NCI-H748 (cell line): ENCODE data around the gene GRAMD2B.

Source experiments
- DNase-seq: peaks from one replicate; lab custom pipeline; 2025; ENCODE audit not compliant: unreplicated experiment; lab: John Stamatoyannopoulos, UW

GRAMD2B gene

DNA sequence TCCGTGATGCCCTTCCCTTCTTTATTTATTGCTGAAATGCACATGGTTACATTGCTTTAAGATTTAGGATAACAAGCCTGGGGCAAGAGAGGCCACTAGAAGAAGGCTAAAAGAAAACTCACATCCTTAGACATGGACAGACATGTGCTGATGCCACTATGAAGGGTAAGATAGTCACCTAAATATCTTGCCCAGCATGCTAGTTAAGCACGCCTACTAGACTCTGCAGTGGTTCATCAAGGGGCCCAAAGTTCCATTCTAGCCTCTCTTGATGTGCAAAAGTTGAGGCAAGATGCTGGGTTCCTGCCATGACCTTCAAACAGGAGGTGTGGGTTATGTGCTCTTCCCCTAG is 49.3 kb downstream of the GRAMD2B start:
- DNase-seq, result no peak

DNA sequence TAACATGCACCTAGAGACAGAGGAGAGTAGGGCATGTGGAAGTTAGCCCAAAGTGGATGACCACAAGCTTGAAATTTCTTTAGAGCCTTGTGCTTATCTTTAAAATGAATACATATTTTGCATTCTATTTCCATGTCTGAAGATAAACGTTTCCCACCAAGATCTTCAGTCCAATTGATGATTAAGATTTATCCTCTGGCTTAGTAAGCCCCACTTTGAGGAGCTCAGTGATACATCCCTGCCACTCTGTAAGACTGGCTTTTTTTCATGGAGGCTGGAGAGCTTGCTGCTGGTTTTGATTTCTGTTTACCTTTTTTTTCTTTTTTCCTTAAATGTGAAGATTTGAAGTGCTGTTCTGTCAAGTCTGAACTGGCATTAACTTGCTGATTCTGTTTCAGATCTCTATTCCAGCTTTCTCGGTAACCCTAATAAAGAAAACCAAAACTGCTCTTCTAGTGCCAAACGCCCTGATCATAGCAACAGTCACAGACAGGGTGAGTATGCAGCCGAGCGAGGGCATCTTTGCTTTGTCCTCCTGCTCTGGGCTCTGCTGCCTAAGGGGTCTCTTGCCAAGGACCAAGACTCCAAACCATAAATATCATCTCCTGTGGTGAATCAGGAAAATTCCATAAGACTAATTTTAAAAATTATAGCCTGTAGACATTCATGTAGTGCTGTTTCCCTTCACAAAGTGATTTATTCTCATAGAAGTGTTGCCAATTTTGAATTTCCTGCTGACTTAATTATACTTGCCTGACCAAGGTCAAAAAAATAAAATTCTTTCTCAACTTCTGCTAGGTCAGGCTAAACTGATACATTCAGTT is 54.3 kb downstream of the GRAMD2B start:
- DNase-seq, result no peak

DNA sequence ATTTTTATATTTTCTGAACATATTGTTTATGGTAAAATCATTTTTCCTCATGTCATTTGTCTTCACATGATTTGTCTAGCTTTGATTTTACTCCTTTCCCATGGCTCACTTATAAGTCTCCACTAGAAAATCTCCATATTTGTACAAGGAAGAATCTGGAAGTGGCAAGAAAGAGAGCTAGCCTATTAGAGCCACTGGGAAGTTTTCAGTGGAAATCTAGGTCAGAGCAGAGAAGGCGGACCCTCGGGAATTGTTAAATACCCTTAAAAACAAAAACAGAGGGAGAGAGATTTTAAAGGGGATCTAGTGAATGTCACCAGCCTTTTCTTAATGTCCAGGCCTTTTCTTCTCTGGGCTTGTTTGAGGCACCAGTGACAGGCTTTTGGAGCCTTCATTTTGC is 56.6 kb downstream of the GRAMD2B start:
- DNase-seq, result no peak

DNA sequence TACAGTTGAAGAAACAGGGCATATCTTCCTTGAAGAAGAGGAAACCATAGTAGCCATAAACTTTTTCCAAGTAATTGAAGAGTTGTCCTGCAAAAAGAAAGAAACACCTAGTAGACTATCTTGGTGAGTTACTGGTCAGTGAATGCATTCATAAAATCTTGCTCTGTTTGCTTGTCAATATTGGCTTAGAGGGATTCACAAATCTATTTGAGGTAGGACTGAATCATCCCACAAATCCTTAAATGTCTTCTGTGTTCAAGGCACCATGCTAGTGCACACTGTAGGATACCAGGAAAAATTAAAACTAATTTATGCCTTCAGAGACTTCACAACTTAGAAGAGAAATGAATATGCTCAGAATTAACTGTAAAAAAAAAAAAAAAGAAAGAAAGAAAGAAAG is 57.6 kb downstream of the GRAMD2B start:
- no peak for DNase-seq

DNA sequence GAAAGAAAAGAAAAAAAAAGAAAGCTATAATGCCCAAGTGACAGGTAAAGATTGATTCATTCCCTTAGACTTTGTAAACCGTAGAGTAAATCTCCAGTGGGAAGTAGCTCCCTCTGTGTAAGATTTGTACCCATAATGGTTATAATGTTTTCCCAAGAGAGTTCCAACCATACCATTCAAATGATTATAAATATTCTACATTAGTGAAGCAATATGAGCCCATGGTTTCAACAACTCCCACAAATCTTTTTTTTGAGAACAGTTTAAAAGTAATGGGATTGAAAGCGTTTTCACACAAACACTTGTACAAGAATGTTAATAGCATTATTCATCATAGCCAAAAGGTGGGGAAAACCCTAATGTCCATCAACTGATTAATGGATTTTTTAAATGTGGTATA is 58.0 kb downstream of the GRAMD2B start:
- no peak for DNase-seq

DNA sequence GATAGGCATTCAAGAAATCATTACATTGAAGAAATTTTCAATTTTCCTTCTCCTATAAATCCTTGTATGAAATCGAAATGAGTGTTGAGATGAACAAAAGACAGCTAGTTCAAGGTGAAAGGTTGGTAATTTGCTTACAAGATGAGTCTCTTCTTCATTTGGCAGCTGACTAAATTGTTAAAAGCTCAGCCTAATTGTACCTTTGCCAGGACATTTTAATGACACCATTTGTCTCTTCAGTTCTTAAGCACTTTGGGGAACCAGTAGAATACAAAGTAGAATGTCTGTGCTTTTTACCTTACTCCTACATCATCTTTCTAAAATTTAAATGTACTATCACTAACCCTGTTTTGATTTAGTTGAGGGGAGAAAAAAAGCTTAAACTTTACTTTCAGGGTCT is 59.4 kb downstream of the GRAMD2B start:
- DNase-seq, result peak; percentile 50

DNA sequence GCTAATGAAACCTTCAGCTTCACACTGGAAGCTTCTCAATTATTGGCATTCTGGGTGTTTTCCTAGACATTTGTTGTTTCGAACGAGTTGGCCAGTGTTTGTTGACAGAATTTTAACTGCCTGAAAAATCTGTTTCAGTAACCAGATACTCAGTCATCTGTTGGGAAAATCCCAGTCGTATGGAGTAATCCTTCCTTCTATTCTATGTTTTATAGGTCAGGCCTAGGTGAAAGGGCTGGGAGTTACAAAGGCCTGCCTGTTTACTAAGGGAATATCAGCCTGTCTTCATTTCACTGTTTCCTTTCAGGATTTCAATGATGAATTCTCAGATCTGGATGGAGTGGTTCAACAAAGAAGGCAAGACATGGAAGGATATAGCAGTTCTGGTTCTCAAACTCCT is 59.9 kb downstream of the GRAMD2B start:
- peak; percentile 56 for DNase-seq

DNA sequence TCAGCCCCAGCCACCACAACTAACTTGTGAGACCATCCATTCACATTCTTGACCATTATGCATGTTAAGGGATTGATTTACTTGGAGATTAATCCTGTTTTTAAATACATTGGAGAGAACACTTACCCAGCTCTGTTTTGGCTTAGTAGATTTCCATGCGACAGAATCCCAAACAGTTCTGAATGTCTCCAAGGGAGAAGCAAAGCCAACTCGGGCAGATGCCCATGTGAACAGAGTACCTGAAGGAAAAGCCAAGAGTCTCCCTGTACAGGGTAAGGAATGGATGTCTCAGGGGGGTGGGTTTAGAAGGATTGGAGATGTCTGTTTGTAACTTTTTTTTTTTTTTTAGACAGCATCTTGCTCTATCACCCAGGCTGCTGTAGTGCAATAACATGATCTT is 61.0 kb downstream of the GRAMD2B start:
- no peak for DNase-seq

DNA sequence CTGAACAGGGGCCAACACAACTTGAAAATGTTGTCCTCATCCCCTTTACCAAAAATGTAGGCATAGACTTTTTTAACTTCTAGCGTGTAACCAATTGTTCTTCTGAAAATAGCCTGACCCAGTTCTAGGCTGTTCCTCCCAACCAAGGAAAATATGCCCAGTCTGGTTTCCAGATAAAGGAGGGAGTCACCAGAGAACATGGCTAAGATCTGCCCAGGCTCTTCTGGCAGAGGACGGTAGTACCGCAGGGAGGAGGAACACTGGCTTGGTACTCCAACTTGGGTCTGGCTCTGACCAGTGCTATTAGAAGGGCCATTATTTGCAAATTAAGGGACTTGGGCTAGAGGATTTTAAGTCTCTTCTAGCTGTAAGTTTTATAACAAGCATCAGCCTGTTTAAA is 63.1 kb downstream of the GRAMD2B start:
- DNase-seq, result no peak

DNA sequence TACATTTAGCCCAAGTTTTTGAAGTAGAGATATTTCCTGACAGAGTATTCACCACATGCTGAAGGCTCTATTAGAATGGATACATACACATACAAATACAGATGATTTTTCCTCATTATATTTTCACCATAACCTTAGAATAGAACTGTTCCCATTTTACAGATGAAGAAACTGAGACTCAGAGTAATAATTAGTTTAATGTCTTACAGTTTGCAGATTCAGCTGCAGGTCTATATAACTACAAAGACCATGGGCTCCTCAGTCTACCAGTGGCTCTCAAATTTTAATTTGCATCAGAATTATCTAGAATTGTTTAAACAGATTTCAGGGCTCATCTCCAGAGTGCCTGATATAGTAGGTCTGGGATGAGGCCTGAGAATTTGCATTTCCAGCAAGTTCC is 64.4 kb downstream of the GRAMD2B start:
- no peak for DNase-seq

DNA sequence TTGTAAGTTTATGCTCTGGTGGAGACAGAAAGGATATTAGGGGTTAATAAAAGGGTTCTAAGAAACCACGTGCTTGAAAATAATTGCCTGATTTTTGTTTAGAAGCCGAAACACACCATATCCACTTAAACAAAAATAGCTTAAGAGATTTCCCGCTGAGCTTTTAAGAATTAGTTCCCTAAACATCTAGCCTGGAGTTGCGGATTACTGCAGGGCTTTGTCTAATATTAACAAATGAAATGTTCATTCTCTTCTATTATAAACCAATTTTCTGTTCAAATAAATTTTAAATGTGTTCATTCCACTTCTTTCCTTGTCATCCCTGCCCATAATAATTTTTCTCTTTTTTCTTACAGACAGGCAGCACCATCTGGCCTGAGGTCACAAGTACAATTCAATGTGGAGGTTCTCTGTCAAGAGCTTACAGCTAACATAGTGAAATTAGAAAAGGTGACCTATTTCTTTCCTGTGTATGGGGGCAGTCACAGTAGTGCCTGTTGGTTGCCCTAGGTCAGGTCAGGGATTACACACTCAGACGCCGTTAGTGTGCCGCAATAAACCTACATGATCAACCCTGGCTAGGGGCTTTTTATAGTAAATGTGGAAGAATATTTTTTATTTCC is 65.3 kb downstream of the GRAMD2B start:
- no peak for DNase-seq

DNA sequence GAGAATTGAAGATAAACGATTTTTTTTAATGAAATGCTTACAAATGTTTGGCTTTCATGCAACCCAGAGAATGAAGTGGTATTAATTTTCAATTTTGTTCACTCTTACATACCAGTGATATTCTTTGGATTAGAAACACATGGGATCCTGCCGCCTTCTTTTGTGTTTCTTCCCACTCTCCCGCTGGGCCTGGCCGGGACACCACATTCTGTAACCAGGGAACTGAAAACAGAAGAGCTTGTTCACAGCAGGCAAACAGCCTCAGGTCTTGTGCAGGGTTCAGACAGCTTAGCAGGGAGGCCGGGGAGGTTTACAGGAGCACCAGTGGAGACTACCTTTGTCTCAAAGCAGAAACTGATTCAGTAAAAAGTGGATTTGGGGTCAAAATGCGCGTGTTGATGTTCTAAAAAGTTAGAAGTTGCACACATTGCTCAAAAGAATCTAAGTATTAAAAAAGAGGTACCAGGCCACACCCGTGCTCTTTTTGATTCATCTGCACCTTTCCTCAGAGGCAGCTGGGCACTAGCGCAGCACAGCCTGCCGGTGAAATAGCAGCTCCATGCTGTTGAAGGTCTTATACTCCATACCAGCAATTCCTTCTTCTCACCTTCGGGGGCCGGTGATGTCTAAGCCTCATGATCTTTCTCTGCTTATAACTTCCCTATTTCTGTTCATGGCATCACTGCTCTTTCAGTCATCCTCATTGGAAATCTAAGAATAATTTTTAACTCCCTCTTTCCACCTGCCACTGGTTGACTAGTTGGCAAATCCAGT is 67.1 kb downstream of the GRAMD2B start:
- no peak for DNase-seq

DNA sequence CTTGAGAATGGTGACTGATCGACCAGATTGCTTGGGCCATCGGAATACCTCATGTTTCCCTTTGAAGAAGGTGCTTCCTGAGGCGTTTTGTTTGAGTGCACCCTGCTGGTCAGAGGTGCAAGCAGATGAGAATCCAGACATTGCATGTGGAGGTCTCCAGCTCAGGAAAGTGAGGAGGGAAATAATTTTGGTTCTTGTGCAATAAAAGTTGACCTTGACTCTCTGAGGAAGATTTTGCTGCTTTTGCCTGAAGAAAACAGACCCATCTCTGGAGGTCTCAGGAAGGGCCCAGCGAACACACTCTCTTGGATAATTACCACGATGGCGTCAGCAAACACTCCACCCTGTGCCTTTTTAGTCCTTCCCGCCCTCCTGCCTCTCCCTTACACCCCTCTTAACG is 69.7 kb downstream of the GRAMD2B start:
- DNase-seq, result peak; percentile 47

DNA sequence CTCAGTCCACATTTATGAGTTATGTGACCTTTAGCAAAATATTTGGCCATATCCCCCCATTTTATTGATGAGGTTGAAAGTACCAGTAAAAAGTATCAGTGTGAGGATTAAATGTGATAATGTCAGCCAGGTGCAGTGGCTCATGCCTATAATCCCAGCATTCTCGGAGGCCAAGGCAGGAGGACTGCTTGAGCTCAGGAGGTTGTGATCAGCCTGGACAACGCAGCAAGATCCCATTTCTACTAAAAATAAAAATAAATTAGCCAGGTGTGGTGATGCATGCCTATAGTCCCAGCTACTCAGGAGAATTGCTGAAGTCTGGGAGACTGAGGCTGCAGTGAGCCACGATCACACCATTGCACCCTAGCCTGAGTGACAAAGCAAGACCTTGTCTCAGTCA is 71.2 kb downstream of the GRAMD2B start:
- no peak for DNase-seq

DNA sequence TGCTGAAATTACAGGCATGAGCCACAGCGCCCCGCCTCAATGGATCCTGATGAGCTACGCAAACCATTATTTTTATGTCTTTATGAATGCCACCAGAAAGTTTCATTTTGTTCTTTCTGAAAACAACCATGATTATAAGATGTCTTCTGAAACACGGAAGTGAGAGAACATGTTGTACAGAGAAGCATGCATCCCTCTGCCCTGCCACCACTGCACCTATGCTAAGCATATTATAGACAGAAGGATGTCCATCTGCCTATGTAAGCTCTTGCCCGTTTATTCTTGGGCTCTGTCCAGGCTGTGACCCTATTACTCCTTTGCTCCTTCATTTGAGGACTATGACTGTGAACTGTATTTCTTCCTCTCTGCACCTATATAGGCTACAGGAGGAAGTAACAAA is 74.3 kb downstream of the GRAMD2B start:
- no peak for DNase-seq

DNA sequence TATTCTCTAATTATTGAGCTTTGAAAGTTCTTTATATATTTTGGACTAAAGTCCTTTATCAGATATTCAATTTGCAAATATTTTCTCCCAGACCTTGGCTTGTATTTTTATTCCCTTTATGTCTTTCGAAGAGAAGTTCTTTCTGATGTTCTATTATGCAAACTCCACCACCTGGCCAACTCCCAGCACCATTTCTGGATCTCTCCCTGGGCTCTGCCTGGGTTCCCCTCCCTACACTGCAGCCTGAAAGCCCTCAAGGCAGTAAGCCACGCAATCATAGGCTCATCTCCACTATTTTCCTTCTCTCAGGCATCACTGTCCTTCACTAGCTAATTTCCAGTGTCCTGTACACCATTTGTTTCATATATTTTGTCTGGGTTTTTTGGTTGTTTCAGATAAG is 76.1 kb downstream of the GRAMD2B start:
- no peak for DNase-seq

DNA sequence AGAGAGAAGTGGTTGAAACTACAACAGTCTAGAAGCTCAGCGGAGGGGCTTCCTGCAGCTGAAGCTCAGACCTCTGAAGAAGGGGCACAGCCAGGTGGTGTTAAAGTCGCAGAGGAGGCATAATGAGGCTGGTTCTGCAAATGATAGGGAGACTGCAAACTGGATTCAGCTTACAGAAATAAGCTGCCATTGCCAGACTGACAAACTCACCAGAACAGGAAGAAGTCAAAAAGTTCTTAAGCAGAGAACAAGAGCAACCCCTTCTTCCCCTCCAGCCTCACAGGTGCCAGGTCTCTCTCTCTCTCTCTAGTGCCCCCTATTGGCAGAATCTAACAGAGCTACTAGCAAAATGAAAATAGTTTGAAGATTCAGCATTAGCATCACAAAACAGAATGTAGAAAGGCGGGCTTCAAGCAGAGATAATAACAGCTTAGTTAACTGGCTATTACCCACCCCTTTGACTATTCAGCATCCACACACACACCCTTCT is 76.7 kb downstream of the GRAMD2B start:
- peak; percentile 93 for DNase-seq

DNA sequence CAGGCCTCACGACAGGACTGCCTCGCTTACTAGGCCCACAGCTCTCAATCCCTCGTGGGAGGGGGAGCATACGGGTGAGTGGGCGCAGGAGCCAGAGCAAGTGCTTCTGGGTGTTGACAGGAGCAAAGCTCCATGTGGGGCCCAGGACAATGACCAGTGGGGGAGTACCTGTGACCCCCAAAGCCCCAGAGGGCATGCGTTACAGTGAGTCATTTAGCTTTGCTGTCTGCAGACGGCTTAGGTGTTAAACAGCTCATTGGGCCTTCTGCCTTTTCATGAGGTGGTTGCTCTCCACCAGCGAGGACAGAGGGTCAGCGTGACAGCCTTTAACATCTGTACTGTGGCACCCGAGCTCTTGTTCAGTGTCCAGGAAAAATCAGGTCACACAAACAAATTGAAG is 78.2 kb downstream of the GRAMD2B start:
- no peak for DNase-seq

DNA sequence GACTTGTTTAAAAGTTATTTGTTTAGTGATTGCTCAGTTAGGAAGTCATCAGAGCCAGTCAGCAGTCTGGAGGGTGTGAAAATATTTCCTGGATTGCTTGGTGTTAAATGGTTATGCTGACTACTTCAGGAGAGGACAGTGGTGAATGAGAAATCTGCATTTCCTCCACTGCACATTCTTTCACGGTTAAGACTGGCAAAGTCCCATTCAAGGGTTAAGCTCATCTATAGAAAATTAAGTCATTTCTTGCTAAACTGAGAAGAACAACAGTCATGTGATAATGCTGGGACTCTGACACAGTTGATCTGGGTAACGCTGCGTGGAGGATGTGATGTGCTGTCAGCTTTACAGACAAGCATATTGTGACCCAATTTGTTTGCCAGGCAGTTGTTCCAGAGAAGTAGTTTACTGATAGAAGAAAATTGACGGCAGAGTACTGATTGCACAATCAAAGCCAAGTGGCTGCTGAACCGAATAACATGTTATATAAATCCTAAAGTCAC is 80.4 kb downstream of the GRAMD2B start:
- DNase-seq, result no peak

DNA sequence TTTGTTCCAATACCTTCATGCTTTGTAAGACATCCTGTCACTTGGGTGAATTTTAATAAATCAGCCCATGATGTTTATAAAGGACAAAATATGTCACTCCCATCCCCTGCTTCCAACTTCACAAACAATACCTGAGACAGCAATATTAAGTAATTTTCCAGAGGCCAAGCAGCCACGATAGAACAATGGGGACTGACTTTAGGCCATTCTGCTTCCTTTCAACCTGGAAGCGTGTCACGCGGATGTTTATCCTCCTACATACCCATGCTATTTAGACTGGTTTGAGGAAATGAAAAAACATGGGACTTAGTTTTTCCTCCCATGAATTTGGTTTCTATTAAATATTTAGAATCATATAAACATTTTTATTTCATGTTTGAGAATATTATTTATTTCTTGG is 82.9 kb downstream of the GRAMD2B start:
- peak; percentile 20 for DNase-seq

DNA sequence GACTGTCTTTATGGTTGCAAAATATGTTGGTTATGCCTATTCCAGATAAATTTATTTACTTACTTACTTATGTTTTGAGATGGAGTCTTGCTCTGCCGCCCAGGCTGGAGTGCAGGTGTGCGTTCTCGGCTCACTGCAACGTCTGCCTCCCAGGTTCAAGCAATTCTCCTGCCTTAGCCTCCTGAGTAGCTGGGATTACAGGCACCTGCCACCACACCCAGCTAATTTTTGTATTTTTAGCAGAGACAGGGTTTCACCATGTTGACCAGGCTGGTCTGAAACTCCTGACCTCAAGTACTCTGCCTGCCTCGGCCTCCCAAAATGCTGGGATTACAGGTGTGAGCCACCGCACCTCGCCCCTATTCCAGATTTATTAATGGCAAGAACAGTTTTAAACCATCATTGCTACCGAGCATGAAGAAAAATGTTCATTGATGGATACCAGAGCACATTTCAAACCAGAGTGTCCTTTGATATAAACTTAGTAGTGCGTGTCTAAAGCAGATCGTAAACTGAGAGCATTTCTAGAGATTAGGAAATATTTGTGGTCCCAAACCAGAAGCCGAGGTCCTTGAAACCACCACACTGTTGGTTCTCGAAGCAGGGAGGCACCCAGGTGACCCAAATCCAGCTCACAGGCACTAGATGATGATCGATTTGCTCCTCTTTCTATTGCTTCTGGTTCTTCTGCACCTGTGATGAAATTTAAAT is 85.2 kb downstream of the GRAMD2B start:
- no peak for DNase-seq
